HG03565 (cell line): Measurements from ENCODE around the gene POLR1B.
"Not testable (repeated sequence)": the region's sequence is repeated elsewhere in the genome, so short reads cannot be mapped to it uniquely, and the experiment has no call there.

Source experiments
- ATAC-seq: cut with Tn5 transposase; IDR thresholded peaks from one replicate; pipeline ENCODE4 v1.9.1; 2021; ENCODE audit warnings: mild to moderate bottlenecking, moderate library complexity; ENCODE audit not compliant: unreplicated experiment

The POLR1B gene

GRCh38 chr2:112541315-112542122, 746 bp upstream of the POLR1B start:
- peak; percentile 36 for ATAC-seq

GRCh38 chr2:112542984-112543661, 858 bp downstream of the POLR1B start:
- ATAC-seq, result no peak

GRCh38 chr2:112547333-112547732, 5.1 kb downstream of the POLR1B start:
- no peak for ATAC-seq

GRCh38 chr2:112548980-112549379, 6.7 kb downstream of the POLR1B start:
- ATAC-seq, result no peak

- no peak for ATAC-seq
Measured at GRCh38 chr2:112566104-112566503, 23.8 kb downstream of the POLR1B start.

- ATAC-seq, result not testable (repeated sequence)
Measured at GRCh38 chr2:112566508-112566907, 24.2 kb downstream of the POLR1B start.

GRCh38 chr2:112572005-112572404, 29.7 kb downstream of the POLR1B start:
- no peak for ATAC-seq

GRCh38 chr2:112577756-112578155, 35.5 kb downstream of the POLR1B start:
- ATAC-seq, result no peak

- ATAC-seq, result no peak
Measured at GRCh38 chr2:112579241-112579640, 37.0 kb downstream of the POLR1B start.

GRCh38 chr2:112580084-112580483, 37.8 kb downstream of the POLR1B start:
- no peak for ATAC-seq

- no peak for ATAC-seq
Measured at GRCh38 chr2:112582314-112582746, 40.1 kb downstream of the POLR1B start.

- ATAC-seq, result no peak
Measured at GRCh38 chr2:112583497-112584133, 41.4 kb downstream of the POLR1B start.

GRCh38 chr2:112584134-112584890, 42.0 kb downstream of the POLR1B start, which contains the start of gene CHCHD5:
Gene CHCHD5, plus strand, starts transcription at chr2:112584609. Its CDS starts 39 bp downstream, at chr2:112584648.
- ATAC-seq, result peak; percentile 65

GRCh38 chr2:112584891-112585250, 42.6 kb downstream of the POLR1B start:
- ATAC-seq, result no peak

- no peak for ATAC-seq
Measured at GRCh38 chr2:112585400-112585799, 43.1 kb downstream of the POLR1B start.

GRCh38 chr2:112585873-112586464, 43.7 kb downstream of the POLR1B start:
- ATAC-seq, result no peak

- no peak for ATAC-seq
Measured at GRCh38 chr2:112588611-112589045, 46.4 kb downstream of the POLR1B start.

- no peak for ATAC-seq
Measured at GRCh38 chr2:112591413-112591812, 49.1 kb downstream of the POLR1B start.

- ATAC-seq, result no peak
Measured at GRCh38 chr2:112593736-112594135, 51.5 kb downstream of the POLR1B start.

- ATAC-seq, result no peak
Measured at GRCh38 chr2:112597537-112598322, 55.5 kb downstream of the POLR1B start.
